Glutamatergic neuron (in vitro differentiated cells): ENCODE measurements around the gene PLEKHG1. TPM values are rescaled to one million over a fixed set of nuclear protein-coding genes. Genes with fewer than 3 reads are reported as not detected.

ENCODE experiments used
- DNase-seq: peaks from one replicate; pipeline ENCODE4 v3.0.0; 2022
- H3K27ac Mint-ChIP-seq: one replicate; pipeline ENCODE4 v1.8.0; 2020; ENCODE audit warnings: mild to moderate bottlenecking, mixed read lengths, inconsistent platforms; ENCODE audit not compliant: unreplicated experiment
- H3K27me3 Mint-ChIP-seq: one replicate; pipeline ENCODE4 v1.8.0; 2020; ENCODE audit warnings: mild to moderate bottlenecking, moderate library complexity, mixed read lengths, inconsistent platforms; ENCODE audit not compliant: unreplicated experiment
- H3K36me3 Mint-ChIP-seq: one replicate; pipeline ENCODE4 v1.8.0; 2020; ENCODE audit warnings: mild to moderate bottlenecking, mixed read lengths, inconsistent platforms; ENCODE audit not compliant: unreplicated experiment
- H3K4me1 Mint-ChIP-seq: one replicate; pipeline ENCODE4 v1.8.0; 2020; ENCODE audit warnings: mild to moderate bottlenecking, low read depth, mixed read lengths, inconsistent platforms; ENCODE audit not compliant: unreplicated experiment
- H3K4me3 Mint-ChIP-seq: one replicate; pipeline ENCODE4 v1.8.0; 2020; ENCODE audit warnings: mild to moderate bottlenecking, mixed read lengths, inconsistent platforms; ENCODE audit not compliant: unreplicated experiment
- H3K9me3 Mint-ChIP-seq: one replicate; pipeline ENCODE4 v1.8.0; 2020; ENCODE audit warnings: mild to moderate bottlenecking, moderate library complexity, mixed read lengths, inconsistent platforms; ENCODE audit not compliant: unreplicated experiment
- CTCF ChIP-seq: fragments of 200-600 bp; sonication (generic); IDR thresholded peaks from one replicate; pipeline ENCODE4 v1.5.0; 2021; ENCODE audit not compliant: partially characterized antibody, unreplicated experiment
- total RNA-seq: library from RNA; stranded (reverse); fragmentation: NEBNext Ultra II Directional; extraction: Animal tissue kit (Norgen Biotek cat#: 25700); gene quantifications from one replicate; pipeline ENCODE4 v1.2.1, GENCODE V29; 2021; ENCODE audit not compliant: unreplicated experiment

PLEKHG1 gene
- total RNA-seq, 1 donor from 2014 or later = 7.3 TPM

GRCh38 chr6:150576651-150577226 is 22.9 kb upstream of the PLEKHG1 start:
- no peak for TF ChIP-seq CTCF
- Mint-ChIP-seq H3K4me3 (no peak overlapping the region), H3K4me1 (peaks cover 14% of the 10 kb centered on the region), H3K9me3 (peaks cover 4% of the 10 kb centered on the region), H3K27ac (no peak overlapping the region), H3K36me3 (peaks cover 9% of the 10 kb centered on the region), H3K27me3 (peaks cover 9% of the 10 kb centered on the region)
- no peak for DNase-seq

- no peak overlapping the region for H3K27ac Mint-ChIP-seq
- TF ChIP-seq CTCF = no peak
- H3K4me3 Mint-ChIP-seq = no peak overlapping the region
- no peaks in the 10 kb centered on the region for H3K36me3 Mint-ChIP-seq
- no peaks in the 10 kb centered on the region for H3K27me3 Mint-ChIP-seq
- no peak for DNase-seq
- no peaks in the 10 kb centered on the region for H3K9me3 Mint-ChIP-seq
- H3K4me1 Mint-ChIP-seq = peaks cover 1% of the 10 kb centered on the region
These were observed 20.1 kb upstream of the PLEKHG1 start for GRCh38 chr6:150579611-150580010.

- H3K27ac Mint-ChIP-seq = no peak overlapping the region
These were observed 19.2 kb upstream of the PLEKHG1 start for GRCh38 chr6:150580489-150580888.

GRCh38 chr6:150584065-150584464 is 15.6 kb upstream of the PLEKHG1 start:
- H3K9me3 Mint-ChIP-seq = no peaks in the 10 kb centered on the region
- no peak overlapping the region for H3K27ac Mint-ChIP-seq
- H3K27me3 Mint-ChIP-seq = no peaks in the 10 kb centered on the region
- no peaks in the 10 kb centered on the region for H3K36me3 Mint-ChIP-seq
- no peak for TF ChIP-seq CTCF
- peaks cover 1% of the 10 kb centered on the region for H3K4me1 Mint-ChIP-seq
- no peak for DNase-seq
- no peak overlapping the region for H3K4me3 Mint-ChIP-seq

More at GRCh38 chr6:150580489-150580888, 19.2 kb upstream of the PLEKHG1 start:
- Mint-ChIP-seq H3K4me1 (peaks cover 1% of the 10 kb centered on the region), H3K9me3 (no peaks in the 10 kb centered on the region), H3K27me3 (no peaks in the 10 kb centered on the region), H3K36me3 (no peaks in the 10 kb centered on the region), H3K4me3 (no peak overlapping the region)
- DNase-seq = no peak
- no peak for TF ChIP-seq CTCF

- H3K4me3 Mint-ChIP-seq = no peak overlapping the region
These were observed 15.1 kb upstream of the PLEKHG1 start for GRCh38 chr6:150584596-150584995.

More at GRCh38 chr6:150584596-150584995, 15.1 kb upstream of the PLEKHG1 start:
- no peak for DNase-seq
- TF ChIP-seq CTCF = no peak
- no peaks in the 10 kb centered on the region for H3K9me3 Mint-ChIP-seq
- no peak overlapping the region for H3K27ac Mint-ChIP-seq
- H3K36me3 Mint-ChIP-seq = no peaks in the 10 kb centered on the region
- peaks cover 1% of the 10 kb centered on the region for H3K4me1 Mint-ChIP-seq
- no peaks in the 10 kb centered on the region for H3K27me3 Mint-ChIP-seq
